B cell (primary cell): ENCODE measurements around the gene ZDHHC14. TPM values are rescaled to one million over a fixed set of nuclear protein-coding genes. Genes with fewer than 3 reads are reported as not detected.

Experiments
- ATAC-seq: fragments of 200-7000 bp; cut with Tn5 transposase; one replicate; pipeline ENCODE4 v1.10.0; 2021; ENCODE audit warnings: low read depth, mild to moderate bottlenecking, moderate number of reproducible peaks, moderate library complexity
- CTCF ChIA-PET: fragments of 350-600 bp; sonication (Branson Sonifier 250); formaldehyde crosslinking; loops from one replicate; lab custom pipeline; 2021; ENCODE audit warnings: antibody characterized with exemption, inconsistent platforms; lab: Charles Lee
- POLR2A ChIA-PET: fragments of 350-600 bp; sonication (Branson Sonifier 250); formaldehyde crosslinking; loops from one replicate; lab custom pipeline; 2021; ENCODE audit warnings: antibody characterized with exemption; lab: Charles Lee
- DNase-seq: peaks from one replicate; pipeline ENCODE4 v3.0.0; 2013
- H2AFZ ChIP-seq: 2 replicates; pipeline ENCODE4 v1.6.1; 2012; ENCODE audit warnings: mild to moderate bottlenecking, low read depth, low read length; ENCODE audit not compliant: insufficient read depth, poor library complexity, severe bottlenecking
- H3K27ac ChIP-seq, 2 donors: 1 replicate in 1 of 2; 2 replicates in 1 of 2; pipeline ENCODE4 v1.5.1; 2012 to 2013; ENCODE audit warnings: low read length in 2 of 2, mild to moderate bottlenecking in 2 of 2, moderate library complexity in 1 of 2
- H3K27me3 ChIP-seq, 4 experiments: fragments of 200-600 bp in 1 of 4; sonication (generic) in 1 of 4; replicated peaks in 1 of 4; 1 replicate in 2 of 4; 2 replicates in 2 of 4; pipeline versions ENCODE4 v1.6.1 to v1.7.0; 2013 to 2016; ENCODE audit warnings: low read length in 3 of 4, mild to moderate bottlenecking in 2 of 4, mixed read lengths in 1 of 4, moderate library complexity in 1 of 4; ENCODE audit not compliant: insufficient read depth in 4 of 4, control insufficient read depth in 3 of 4; ENCODE audit errors: control extremely low read depth in 1 of 4
- H3K36me3 ChIP-seq, 2 experiments: replicated peaks in 1 of 2; 1 replicate in 1 of 2; 2 replicates in 1 of 2; pipeline versions ENCODE4 v1.6.1 to v1.7.1; 2013; ENCODE audit warnings: low read length in 1 of 2; ENCODE audit not compliant: insufficient read depth in 2 of 2, control insufficient read depth in 1 of 2; ENCODE audit errors: control extremely low read depth in 1 of 2, extremely low read depth in 1 of 2
- H3K4me1 ChIP-seq, 2 donors: fragments of 200-600 bp in 1 of 2; sonication (generic) in 1 of 2; 1 replicate in 1 of 2; 2 replicates in 1 of 2; pipeline versions ENCODE4 v1.5.1 to v1.6.1; 2013 to 2017; ENCODE audit warnings: low read length in 2 of 2; ENCODE audit not compliant: control insufficient read depth in 2 of 2, insufficient read depth in 2 of 2
- H3K4me2 ChIP-seq: replicated peaks from 2 replicates; pipeline ENCODE3; 2012; ENCODE audit warnings: mild to moderate bottlenecking, low read depth, low read length; ENCODE audit not compliant: poor library complexity, severe bottlenecking
- H3K4me3 ChIP-seq, 5 experiments: fragments of 200-600 bp in 1 of 5; sonication (generic) in 1 of 5; 1 replicate in 3 of 5; 2 replicates in 2 of 5; pipeline versions ENCODE4 v1.5.1 to v1.7.0; 2011 to 2016; ENCODE audit warnings: low read length in 4 of 5, mild to moderate bottlenecking in 4 of 5, low read depth in 2 of 5, control low read depth in 1 of 5, moderate library complexity in 1 of 5; ENCODE audit not compliant: insufficient read depth in 1 of 5; ENCODE audit errors: control extremely low read depth in 1 of 5, extremely low read depth in 1 of 5
- H3K79me2 ChIP-seq: fragments of 200-600 bp; sonication (generic); one replicate; pipeline ENCODE4 v1.6.0; 2016; ENCODE audit warnings: low read length; ENCODE audit not compliant: control insufficient read depth, insufficient read depth
- H3K9ac ChIP-seq: fragments of 200-600 bp; sonication (generic); 2 replicates; pipeline ENCODE4 v1.6.1; 2017; ENCODE audit warnings: mild to moderate bottlenecking, low read length, moderate library complexity
- H3K9me3 ChIP-seq, 3 donors: one replicate each; pipeline versions ENCODE4 v1.6.1 to v1.7.1; 2013; ENCODE audit warnings: low read length in 2 of 3; ENCODE audit not compliant: control insufficient read depth in 2 of 3, insufficient read depth in 1 of 3; ENCODE audit errors: control extremely low read depth in 1 of 3
- H4K20me1 ChIP-seq: 2 replicates; pipeline ENCODE4 v1.6.0; 2012; ENCODE audit warnings: mild to moderate bottlenecking, low read length; ENCODE audit not compliant: insufficient read depth, control insufficient read depth, poor library complexity, severe bottlenecking
- H3K27ac Mint-ChIP-seq: one replicate; pipeline ENCODE4 v1.8.0; 2021; ENCODE audit warnings: mixed read lengths
- H3K27me3 Mint-ChIP-seq: one replicate; pipeline ENCODE4 v1.8.0; 2021; ENCODE audit warnings: mixed read lengths
- H3K4me1 Mint-ChIP-seq: one replicate; pipeline ENCODE4 v1.8.0; 2021; ENCODE audit warnings: mixed read lengths
- H3K4me3 Mint-ChIP-seq: one replicate; pipeline ENCODE4 v1.8.0; 2021; ENCODE audit warnings: mixed read lengths
- H3K9me3 Mint-ChIP-seq: one replicate; pipeline ENCODE4 v1.8.0; 2022; ENCODE audit warnings: mixed read lengths; ENCODE audit not compliant: insufficient read depth
- EZH2 ChIP-seq: IDR thresholded peaks from 2 replicates; pipeline ENCODE4 v1.6.1; 2012; ENCODE audit warnings: borderline replicate concordance, low read depth, mild to moderate bottlenecking, moderate library complexity, low read length; ENCODE audit not compliant: insufficient read depth, poor library complexity, severe bottlenecking
- WGBS: methylation state at CpG from one replicate; pipeline ENCODE4 v1.1.5; 2013; ENCODE audit warnings: missing lambda C conversion rate; ENCODE audit not compliant: insufficient coverage; 5-methylcytosine and 5-hydroxymethylcytosine counted together
- intact Hi-C: fragments of 100-400 bp; cut with micrococcal nuclease; formaldehyde crosslinking; loops from one replicate; pipeline ENCODE4 v1.10.0; 2022
- polyA plus RNA-seq: library from polyadenylated mRNA; depleted of rRNA; stranded (reverse); fragments of >200 nt; gene quantifications from 2 replicates; pipeline ENCODE4 v1.2.3, GENCODE V29; 2012
- total RNA-seq, 2 donors: library from RNA; stranded (reverse); fragments of 120-200 nt in 1 of 2; gene quantifications; 1 replicate in 1 of 2; 2 replicates in 1 of 2; pipeline versions ENCODE4 v1.2.3 to v1.2.4, GENCODE V29; 2013 to 2022
- TF ChIP-seq, protein P1 (sequence below): fragments of 200-600 bp; IDR thresholded peaks from one replicate; pipeline ENCODE4 v1.8.0; 2022; ENCODE audit warnings: antibody characterized with exemption, mild to moderate bottlenecking

The ZDHHC14 gene
- total and polyA plus RNA-seq, 2 donors (not counting 1 experiment from before 2014, with no cell fraction given) = 8.8 to 50.4 TPM

DNA sequence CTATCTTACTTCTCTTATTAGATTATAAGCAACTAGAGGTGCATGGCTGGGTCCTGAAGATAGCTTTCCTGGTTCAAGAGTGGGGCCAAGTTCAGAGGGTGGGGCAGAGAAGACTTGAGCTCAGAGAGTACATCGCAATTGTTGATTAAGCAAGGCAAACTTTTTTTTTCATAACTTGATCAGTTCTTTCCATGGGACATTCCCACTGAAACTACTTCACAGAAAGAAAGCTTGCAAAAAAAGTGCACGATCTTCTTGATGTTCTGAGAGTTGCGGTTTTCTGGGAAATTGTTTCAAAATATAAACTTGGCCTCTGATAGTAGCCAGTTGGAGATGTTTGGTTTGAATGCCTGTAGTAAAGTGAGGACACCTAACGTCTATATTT is 100.9 kb downstream of the ZDHHC14 start:
- Histone ChIP-seq H3K4me3 (no peak overlapping the region), H3K79me2 (no peaks in the 10 kb centered on the region), H3K27me3 (no peaks in the 10 kb centered on the region), H3K9me3 (no peaks in the 10 kb centered on the region), H3K4me2 (no peak overlapping the region), H2AFZ (no peak overlapping the region), H4K20me1 (no peaks in the 10 kb centered on the region), H3K4me1 (peaks cover 12 to 36% of the 10 kb centered on the region in 2 donors), H3K36me3 (no peaks in the 10 kb centered on the region), H3K27ac (no peak overlapping the region), H3K9ac (no peak overlapping the region)
- intact Hi-C loops = loop anchor here (2.0 kb wide), 1 partner anchor 13 kb away; no protein-coding TSS in a partner anchor
- no peak overlapping the region for H3K27ac Mint-ChIP-seq
- DNase-seq (no peak), ATAC-seq (no peak)
- ChIA-PET POLR2A (no interaction called here), CTCF (interaction anchor here (0.7 to 1.0 kb wide), 2 partner anchors 15 to 81 kb away, joined by 3 to 4 read pairs; no protein-coding TSS in a partner anchor)
- H3K9me3 Mint-ChIP-seq = no peaks in the 10 kb centered on the region
- WGBS = no CpG with 5 or more reads among the region's 4 CpGs
- peaks cover 28% of the 10 kb centered on the region for H3K4me1 Mint-ChIP-seq
- no peaks in the 10 kb centered on the region for H3K27me3 Mint-ChIP-seq
- H3K4me3 Mint-ChIP-seq = no peak overlapping the region
- TF ChIP-seq, protein P1, sequence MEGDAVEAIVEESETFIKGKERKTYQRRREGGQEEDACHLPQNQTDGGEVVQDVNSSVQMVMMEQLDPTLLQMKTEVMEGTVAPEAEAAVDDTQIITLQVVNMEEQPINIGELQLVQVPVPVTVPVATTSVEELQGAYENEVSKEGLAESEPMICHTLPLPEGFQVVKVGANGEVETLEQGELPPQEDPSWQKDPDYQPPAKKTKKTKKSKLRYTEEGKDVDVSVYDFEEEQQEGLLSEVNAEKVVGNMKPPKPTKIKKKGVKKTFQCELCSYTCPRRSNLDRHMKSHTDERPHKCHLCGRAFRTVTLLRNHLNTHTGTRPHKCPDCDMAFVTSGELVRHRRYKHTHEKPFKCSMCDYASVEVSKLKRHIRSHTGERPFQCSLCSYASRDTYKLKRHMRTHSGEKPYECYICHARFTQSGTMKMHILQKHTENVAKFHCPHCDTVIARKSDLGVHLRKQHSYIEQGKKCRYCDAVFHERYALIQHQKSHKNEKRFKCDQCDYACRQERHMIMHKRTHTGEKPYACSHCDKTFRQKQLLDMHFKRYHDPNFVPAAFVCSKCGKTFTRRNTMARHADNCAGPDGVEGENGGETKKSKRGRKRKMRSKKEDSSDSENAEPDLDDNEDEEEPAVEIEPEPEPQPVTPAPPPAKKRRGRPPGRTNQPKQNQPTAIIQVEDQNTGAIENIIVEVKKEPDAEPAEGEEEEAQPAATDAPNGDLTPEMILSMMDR = no peak
- no peak for TF ChIP-seq EZH2

DNA sequence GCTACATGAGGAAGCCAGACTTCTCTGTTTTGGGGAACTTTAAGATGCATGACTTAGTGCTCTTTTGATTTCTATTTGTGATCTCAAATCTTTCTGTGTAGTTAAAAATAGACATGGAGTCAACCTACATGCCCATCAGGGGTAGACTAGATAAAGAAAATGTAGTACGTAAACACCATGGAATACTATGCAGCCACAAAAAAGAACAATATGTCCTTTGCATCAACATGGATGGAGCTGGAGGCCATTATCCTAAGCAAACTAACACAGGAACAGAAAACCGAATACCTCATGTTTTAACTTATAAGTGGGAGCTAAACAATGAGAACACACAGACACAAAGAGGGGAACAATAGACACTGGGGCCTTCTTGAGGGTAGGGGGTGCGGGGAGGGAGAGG is 102.8 kb downstream of the ZDHHC14 start:
- H3K4me1 Mint-ChIP-seq = peaks cover 46% of the 10 kb centered on the region
- intact Hi-C loops = no loop called here
- H3K27me3 ChIP-seq = no peaks in the 10 kb centered on the region

More for the DNA sequence above, 102.8 kb downstream of the ZDHHC14 start:
- DNase-seq (no peak), ATAC-seq (no peak)
- H3K36me3 ChIP-seq = no peaks in the 10 kb centered on the region
- Mint-ChIP-seq H3K27ac (no peak overlapping the region), H3K27me3 (no peaks in the 10 kb centered on the region), H3K4me3 (no peak overlapping the region), H3K9me3 (no peaks in the 10 kb centered on the region)
- POLR2A ChIA-PET = no interaction called here
- H3K4me2 ChIP-seq = no peak overlapping the region
- no peak overlapping the region for H3K9ac ChIP-seq
- H3K4me1 ChIP-seq = peaks cover 25 to 55% of the 10 kb centered on the region in 2 donors
- peaks cover 8% of the 10 kb centered on the region for H3K79me2 ChIP-seq
- no CpG with 5 or more reads among the region's 3 CpGs for WGBS
- H4K20me1 ChIP-seq = no peaks in the 10 kb centered on the region
- H3K4me3 ChIP-seq = no peak overlapping the region
- TF ChIP-seq, protein P1 = no peak
- TF ChIP-seq EZH2 = no peak
- CTCF ChIA-PET = no interaction called here
- no peak overlapping the region for H2AFZ ChIP-seq
- H3K9me3 ChIP-seq = no peaks in the 10 kb centered on the region
- no peak overlapping the region for H3K27ac ChIP-seq
